ENCODE measurements around the gene ABO. TPM values are rescaled to one million over a fixed set of nuclear protein-coding genes. Genes with fewer than 3 reads are reported as not detected.
A peak's percentile ranks its signal among the peaks of the same experiment; 100 is the strongest.
"Not testable (repeated sequence)": the region's sequence is repeated elsewhere in the genome, so short reads cannot be mapped to it uniquely, and the experiment has no call there.

The ABO gene
- total RNA-seq, 2 donors from 2014 or later: 3.9 to 9.2 TPM

DNA sequence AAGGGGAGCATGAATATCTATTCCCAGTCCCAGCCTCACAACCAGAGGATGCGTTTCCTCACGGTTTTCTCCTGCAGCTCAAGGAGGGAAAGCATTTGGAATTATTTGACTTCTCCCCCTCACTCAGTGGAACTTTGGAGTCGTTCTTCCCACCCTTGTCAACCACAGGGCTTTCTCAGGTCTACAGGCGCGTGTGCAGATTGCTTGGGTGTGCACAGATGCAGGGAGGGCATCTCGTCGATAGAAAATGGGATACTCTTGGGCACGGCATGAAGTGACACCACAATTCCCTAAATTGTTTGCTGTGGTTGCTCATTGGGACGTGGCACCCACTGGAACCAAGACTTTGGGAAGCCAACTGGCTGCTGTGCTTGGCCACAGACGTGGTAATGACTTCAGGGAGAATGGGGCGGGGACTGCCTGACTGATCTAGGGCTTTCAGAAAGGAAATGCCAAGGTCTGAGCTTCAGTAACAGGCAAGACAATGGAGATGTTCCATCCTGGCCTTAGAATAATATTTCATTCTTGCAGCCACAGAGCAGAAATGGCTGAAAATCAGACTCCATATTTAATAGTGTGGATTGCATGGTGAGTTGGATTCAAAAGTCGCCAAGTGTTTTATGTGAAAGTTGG lies 53.7 kb downstream of the ABO start:
- Histone ChIP-seq H3K36me3 (replicated peaks in 1 of 2; ENCODE audit: insufficient read depth in 1 of 2, low read depth in 2 of 2) (no peaks in the 10 kb centered on the region), H3K27me3 (no peaks in the 10 kb centered on the region), H3K9me3 (no peaks in the 10 kb centered on the region), H3K4me1 (no peaks in the 10 kb centered on the region), H3K4me3 (no peak overlapping the region), H3K27ac (no peak overlapping the region)
- 67 to 73% methylated on average over 11 to 12 of the region's 12 CpGs for WGBS, 2 donors
- intact Hi-C loops (cut with DNase I): no loop called here
- ATAC-seq (no peak), DNase-seq (no peak)
- TF ChIP-seq POLR2A (IDR thresholded peaks at IDR 0.05) (no peak), CTCF (IDR thresholded peaks at IDR 0.05) (no peak)

- ATAC-seq; intact Hi-C loops (cut with DNase I); H3K4me1 ChIP-seq; H3K9me3 ChIP-seq; H3K36me3 ChIP-seq (replicated peaks in 1 of 2; ENCODE audit: insufficient read depth in 1 of 2, low read depth in 2 of 2); DNase-seq; H3K27me3 ChIP-seq; H3K27ac ChIP-seq; H3K4me3 ChIP-seq: not testable (repeated sequence)
- WGBS, 2 donors: 56 to 60% methylated on average over 18 to 19 of the region's 19 CpGs
Measured at GRCh38 chr9:133218049-133218975, 56.7 kb downstream of the ABO start.

GRCh38 chr9:133217333-133217988 lies 57.5 kb downstream of the ABO start:
- intact Hi-C loops (cut with DNase I); H3K9me3 ChIP-seq; H3K36me3 ChIP-seq (replicated peaks in 1 of 2; ENCODE audit: insufficient read depth in 1 of 2, low read depth in 2 of 2); H3K4me3 ChIP-seq; H3K27me3 ChIP-seq; H3K27ac ChIP-seq; ATAC-seq; H3K4me1 ChIP-seq: not testable (repeated sequence)
- peak in 1 of 4 donors; percentile 9 for DNase-seq
- 50 to 51% methylated on average over 11 to 12 of the region's 12 CpGs for WGBS, 2 donors

GRCh38 chr9:133214276-133214675 lies 60.7 kb downstream of the ABO start:
- ATAC-seq; H3K27me3 ChIP-seq; H3K4me1 ChIP-seq; DNase-seq; H3K27ac ChIP-seq; H3K4me3 ChIP-seq; H3K9me3 ChIP-seq; H3K36me3 ChIP-seq (replicated peaks in 1 of 2; ENCODE audit: insufficient read depth in 1 of 2, low read depth in 2 of 2); intact Hi-C loops (cut with DNase I): not testable (repeated sequence)
- WGBS, 2 donors: 44 to 51% methylated on average over 4 of the region's 4 CpGs

DNA sequence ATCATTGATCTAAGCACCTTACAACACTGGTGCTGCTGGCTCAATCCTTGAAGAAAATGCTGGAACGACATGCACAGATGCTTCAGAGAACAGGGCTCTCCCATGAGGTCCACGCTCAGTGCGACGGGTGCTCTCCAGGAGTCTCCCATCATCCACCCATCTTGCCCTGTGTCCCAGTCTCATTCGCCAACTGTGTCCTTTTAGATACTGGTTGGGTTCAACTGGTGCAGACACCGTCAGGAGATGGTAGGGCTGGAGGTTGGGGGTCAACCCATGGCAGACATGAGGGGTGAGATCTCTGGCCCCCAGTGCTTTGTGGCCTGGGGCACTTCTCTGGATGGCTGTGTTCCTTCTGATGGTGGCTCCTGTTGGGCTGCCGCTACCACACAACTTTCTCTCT lies 64.4 kb downstream of the ABO start:
- TF ChIP-seq CTCF (IDR thresholded peaks at IDR 0.05) (no peak), POLR2A (IDR thresholded peaks at IDR 0.05) (no peak)
- ATAC-seq (no peak), DNase-seq (no peak)
- H3K36me3 ChIP-seq (replicated peaks in 1 of 2; ENCODE audit: insufficient read depth in 1 of 2, low read depth in 2 of 2): no peaks in the 10 kb centered on the region
- H3K27me3 ChIP-seq: no peaks in the 10 kb centered on the region
- intact Hi-C loops (cut with DNase I): no loop called here
- no peaks in the 10 kb centered on the region for H3K4me1 ChIP-seq
- H3K27ac ChIP-seq: no peak overlapping the region
- WGBS, 2 donors: 77 to 81% methylated on average over 7 of the region's 7 CpGs
- no peak overlapping the region for H3K4me3 ChIP-seq
- H3K9me3 ChIP-seq: no peaks in the 10 kb centered on the region

- Histone ChIP-seq H3K27me3 (no peaks in the 10 kb centered on the region), H3K9me3 (no peaks in the 10 kb centered on the region), H3K4me1 (no peaks in the 10 kb centered on the region), H3K4me3 (no peak overlapping the region), H3K36me3 (replicated peaks in 1 of 2; ENCODE audit: insufficient read depth in 1 of 2, low read depth in 2 of 2) (no peaks in the 10 kb centered on the region), H3K27ac (no peak overlapping the region)
- no peak for TF ChIP-seq CTCF (IDR thresholded peaks at IDR 0.05)
- intact Hi-C loops (cut with DNase I): no loop called here
- ATAC-seq (peak; percentile 77), DNase-seq (peak; percentile 12 to 39 (median 24))
- 16 to 24% methylated on average over 5 to 7 of the region's 7 CpGs for WGBS, 2 donors
Measured at GRCh38 chr9:133210202-133210532, 64.8 kb downstream of the ABO start.

DNA sequence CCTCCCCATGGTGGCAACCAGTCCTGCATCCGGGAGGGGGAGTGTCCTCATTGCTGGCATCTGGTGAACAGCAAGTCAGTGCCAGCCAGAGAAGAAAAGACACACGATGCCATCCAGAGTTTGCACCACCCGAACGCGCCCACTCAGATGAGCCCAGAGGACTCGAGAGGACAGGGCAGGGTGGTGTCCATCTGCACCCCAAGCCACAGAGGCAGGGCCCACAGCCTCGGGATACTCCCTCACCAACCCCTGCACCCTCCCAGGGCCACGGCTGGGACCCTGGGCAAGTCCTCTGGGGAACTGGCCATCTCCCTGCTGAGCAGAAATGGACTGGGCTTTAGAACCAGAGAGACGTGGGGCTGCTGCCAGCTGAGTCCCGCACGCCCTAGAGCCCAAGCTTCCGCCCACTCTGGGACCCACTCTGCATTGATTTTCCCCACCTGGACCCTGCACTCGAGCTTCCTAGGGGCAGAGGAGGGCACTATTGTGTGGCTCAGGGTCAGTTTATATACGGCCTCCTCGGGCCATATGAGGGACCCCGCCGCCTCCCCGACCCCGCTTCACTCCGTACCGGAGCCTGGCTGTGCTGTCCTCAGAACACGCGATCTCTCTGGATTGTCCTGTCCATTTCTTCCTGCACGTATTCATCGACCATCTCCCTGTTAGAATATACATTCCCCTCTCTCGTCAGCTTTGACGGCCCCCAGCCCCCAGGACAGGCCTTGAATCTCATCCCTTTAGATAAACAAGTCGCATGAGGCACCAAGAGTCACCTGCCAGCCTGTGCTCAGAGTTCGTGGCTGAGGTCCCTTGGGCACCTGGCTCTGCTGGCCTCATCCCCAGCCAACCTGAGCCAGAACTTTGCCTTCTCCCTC lies 65.4 kb downstream of the ABO start:
- H3K4me3 ChIP-seq; H3K27me3 ChIP-seq; H3K27ac ChIP-seq; DNase-seq; intact Hi-C loops (cut with DNase I); H3K36me3 ChIP-seq (replicated peaks in 1 of 2; ENCODE audit: insufficient read depth in 1 of 2, low read depth in 2 of 2); H3K4me1 ChIP-seq; H3K9me3 ChIP-seq: not testable (repeated sequence)
- WGBS, 2 donors: 58 to 64% methylated on average over 20 to 27 of the region's 29 CpGs
- peak; percentile 7 for ATAC-seq

- H3K27ac ChIP-seq; ATAC-seq; H3K36me3 ChIP-seq (replicated peaks in 1 of 2; ENCODE audit: insufficient read depth in 1 of 2, low read depth in 2 of 2); DNase-seq; H3K9me3 ChIP-seq; H3K4me1 ChIP-seq; intact Hi-C loops (cut with DNase I); H3K4me3 ChIP-seq; H3K27me3 ChIP-seq: not testable (repeated sequence)
- 87% methylated on average over 7 of the region's 18 CpGs; no CpG with 5 or more reads in 1 of the 2 donors for WGBS, 2 donors
Measured at GRCh38 chr9:133208880-133209300, 66.1 kb downstream of the ABO start, which contains the start of gene OBP2B. TSS of gene OBP2B (minus strand) at chr9:133209250. CDS start at chr9:133209199, 51 bp downstream.
